Fibroblast of peridontal ligament (primary cell): ENCODE measurements around the gene COA8.
"Not testable (repeated sequence)": the region's sequence is repeated elsewhere in the genome, so short reads cannot be mapped to it uniquely, and the experiment has no call there.

Experiments
- DNase-seq: peaks from one replicate; pipeline ENCODE4 v3.0.0-alpha.2; 2010; ENCODE audit errors: extremely low read depth

Gene COA8

DNA sequence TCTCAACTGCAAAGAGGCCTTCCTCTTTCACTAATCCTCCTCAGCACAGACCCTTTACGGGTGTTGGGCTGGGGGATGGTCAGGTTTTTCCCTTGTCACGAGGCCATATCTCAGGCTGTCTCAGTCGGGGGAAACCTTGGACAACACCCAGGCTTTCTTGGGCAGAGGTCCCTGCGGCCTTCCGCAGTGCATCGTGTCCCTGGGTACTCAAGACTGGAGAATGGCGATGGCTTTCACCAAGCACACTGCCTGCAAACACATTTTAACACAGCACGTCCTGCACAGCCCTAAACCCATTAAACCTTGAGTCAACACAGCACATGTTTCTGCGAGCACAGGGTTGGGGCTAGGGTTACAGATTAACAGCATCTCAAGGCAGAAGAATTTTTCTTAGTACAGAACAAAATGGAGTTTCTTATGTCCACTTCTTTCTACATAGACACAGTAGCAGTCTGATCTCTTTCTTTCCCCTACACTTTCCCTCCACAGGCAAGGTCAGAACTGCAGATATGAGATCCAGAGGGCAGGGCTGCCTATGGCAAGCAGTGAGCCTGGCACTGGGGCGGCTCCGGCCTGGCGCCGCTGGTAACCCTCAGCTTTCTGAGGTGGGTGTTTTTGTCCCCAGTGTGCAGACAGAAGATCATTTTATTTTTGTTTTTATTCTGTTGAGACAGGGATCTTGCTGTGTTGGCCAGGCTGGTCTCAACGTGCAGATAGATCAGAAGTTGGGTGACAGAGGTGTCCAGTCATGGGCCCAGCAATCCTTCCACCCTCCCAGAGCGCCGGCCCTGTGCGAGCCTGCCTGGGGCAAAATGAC is 37.1 kb upstream of the COA8 start:
- DNase-seq = not testable (repeated sequence)

DNA sequence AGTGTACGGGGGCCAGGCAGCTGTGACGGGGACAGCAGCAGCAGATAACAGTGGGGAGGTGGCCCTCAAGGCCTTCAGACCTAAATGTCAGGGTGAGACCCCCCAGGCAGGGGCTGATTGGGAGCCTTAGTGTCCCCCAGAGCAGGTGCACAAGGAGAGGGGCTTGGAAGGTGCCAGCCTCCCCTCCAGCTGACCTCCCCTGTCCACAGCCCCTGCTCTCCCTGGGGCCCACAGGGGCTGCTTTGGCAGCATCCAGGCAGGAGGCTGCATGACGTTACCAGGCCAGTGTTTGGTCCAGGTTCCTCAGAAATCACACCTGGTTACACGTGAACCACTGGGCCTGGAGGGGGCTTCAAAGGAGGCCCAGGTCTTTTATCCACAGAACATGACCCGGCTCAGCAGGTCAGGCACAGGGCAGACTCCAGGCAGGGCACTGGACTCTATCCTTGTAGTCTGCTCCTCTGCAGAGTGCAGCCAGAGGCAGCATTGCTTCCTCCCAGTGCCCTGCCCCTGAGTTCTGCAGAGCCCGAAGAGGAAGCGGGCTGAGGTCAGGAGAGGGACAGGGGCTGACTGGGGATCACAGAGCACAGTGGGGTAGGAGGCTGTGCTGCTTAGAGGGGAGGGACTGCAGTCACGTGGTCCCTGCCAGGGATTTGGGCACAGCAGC is 36.4 kb upstream of the COA8 start:
- no peak for DNase-seq

DNA sequence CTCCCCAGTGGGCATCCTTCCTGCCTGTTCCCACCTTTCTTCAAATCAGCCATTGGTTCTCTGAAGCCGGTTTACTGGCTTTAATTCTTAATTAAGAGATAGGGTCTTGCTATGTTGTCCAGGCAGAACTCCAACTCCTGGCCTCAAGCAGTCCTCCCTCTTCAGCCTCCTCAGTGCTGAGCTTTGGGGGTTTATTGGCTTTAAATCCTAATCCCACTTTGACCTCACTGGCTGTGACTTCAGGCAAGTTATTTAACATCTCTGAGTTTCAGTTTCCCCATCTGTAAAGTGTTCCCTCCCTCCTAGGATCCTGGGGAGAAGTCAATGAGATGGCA is 35.9 kb upstream of the COA8 start:
- DNase-seq = no peak

DNA sequence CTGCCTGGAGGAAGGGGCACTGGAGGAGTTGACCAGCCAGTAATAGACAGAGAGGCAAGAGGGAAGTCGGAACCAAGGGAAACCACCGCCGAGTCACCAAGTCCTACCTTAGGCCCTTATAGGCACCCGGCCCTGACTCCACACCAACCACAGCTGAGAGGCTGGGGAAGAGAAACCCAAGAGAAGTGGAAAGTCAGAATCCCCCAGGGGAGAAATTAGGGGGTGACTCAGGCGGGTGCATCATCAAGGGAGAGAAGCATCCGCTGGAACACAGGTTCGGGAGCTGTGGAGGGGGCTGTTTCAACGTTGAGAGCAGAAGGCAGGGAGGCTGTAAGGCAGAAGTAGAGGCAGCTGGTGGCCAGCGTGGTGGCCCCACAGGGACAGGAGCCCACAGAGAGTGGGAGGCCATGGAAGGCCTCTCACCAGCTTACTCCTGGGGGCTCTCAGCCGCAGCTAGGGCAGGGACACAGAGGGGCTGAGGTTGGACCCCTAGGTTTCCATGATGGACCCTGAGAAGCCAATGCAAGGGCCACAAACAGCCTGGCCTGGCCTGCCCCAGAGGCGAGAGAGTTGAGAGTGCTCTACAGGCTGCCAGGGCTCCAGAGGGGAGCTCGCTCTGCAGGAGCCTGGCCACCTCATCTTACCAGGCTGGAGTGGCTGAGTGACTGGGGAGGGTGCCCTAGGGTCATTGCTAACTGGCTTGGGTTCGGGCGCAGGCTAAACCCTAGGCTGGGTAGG is 35.2 kb upstream of the COA8 start:
- peak; percentile 68 for DNase-seq

DNA sequence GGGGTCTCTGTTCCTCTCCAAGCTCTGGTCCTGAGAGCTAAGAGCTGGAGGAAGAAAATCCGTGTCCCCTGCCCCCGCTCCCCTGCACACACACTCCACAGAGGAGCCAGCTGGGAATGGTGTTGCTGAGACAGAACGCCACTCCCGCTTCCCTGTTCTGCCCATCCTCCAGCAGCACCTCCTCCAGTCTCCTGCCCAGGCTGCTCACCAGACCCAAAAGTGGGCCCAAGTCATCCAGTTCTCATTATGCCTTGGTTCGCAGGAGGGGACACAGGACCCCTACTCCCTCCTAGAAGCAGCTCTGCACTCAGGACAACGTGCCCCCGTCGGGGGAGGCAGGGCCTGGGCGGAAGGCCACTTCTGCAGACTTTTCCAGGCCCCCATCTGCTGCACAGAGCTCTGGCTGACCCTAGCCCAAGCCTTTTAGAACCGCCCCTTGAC is 34.6 kb upstream of the COA8 start:
- DNase-seq = no peak

DNA sequence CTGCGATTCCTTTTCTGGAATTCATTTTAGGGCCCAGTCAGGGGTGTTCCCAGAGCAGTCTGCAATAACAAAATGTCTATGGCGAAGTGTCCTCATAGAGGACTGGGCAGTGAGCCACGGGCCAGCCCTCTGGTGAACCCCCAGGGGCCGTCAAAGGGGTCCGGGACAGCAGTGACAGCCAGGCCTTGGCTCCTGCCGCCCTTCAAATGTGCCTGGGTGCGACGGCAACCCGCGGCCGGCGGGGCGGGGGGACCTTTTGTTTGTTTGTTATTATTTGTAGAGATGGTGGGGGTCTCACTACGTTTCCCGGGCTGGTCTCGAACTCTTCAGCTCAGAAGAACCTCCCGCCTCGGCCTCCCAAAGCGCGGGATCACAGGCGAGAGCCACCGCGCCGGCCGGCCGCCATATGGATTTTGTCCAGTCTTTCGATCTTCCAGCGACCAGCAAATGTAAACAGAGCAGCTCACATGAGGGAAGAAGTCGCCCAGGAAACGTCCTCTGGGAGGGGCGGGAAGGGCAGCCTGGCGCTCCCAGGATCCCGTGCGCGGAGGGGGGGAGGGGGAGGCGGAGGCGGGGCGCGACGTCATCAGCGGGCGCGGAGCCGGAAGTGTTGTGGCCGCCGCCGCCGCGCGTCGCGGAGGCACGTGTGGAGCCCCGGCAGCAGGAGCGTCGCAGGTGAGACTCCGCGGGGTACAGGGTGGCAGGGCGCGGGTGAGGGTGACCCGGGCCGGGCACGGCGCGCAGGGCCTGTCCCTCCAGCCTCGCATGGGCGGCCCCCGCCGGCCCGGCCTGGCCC is 34.0 kb upstream of the COA8 start, which contains the start of gene TRMT61A:
TRMT61A (plus strand) TSS at position 610 of the 796 bp plus-strand sequence. CDS start 783 bp downstream, outside the sequence.
- DNase-seq = peak; percentile 93

DNA sequence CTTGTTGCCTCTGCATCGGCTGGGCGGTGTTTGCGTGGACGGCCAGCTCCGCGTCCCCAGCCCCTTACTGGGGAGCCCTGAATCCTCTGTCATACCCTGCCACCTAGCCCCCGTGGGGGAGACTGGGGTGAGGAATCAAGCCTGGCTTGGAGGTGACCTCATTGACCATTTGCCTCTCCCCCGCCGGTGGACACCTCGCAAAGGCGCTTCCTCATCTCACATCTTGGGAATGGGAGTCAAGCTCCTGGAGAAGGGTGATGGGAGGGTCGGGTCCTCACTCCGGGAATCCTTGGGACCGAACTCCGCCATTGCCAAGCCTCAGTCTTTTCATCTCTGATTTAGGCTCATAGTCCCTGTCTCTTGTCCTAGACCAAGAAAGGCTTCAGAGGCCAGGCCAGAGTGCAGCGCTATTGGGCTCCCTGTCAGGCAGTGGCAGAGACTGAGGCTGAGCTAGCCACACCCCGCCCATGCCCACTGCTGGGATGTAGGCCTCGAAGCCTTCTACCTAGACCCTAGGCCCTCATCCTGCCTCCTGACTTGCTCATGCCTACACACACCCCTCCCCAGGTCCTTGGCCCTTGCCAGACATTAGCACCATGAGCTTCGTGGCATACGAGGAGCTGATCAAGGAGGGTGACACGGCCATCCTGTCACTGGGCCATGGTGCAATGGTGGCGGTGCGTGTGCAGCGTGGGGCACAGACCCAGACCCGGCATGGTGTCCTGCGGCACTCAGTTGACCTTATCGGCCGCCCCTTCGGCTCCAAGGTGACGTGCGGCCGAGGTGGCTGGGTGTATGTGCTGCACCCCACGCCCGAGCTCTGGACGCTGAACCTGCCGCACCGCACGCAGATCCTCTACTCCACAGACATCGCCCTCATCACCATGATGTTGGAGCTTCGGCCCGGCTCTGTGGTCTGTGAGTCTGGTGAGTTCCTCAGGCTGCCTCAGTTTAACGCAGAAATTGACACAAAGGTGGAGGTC is 33.1 kb upstream of the COA8 start:
- DNase-seq = no peak

DNA sequence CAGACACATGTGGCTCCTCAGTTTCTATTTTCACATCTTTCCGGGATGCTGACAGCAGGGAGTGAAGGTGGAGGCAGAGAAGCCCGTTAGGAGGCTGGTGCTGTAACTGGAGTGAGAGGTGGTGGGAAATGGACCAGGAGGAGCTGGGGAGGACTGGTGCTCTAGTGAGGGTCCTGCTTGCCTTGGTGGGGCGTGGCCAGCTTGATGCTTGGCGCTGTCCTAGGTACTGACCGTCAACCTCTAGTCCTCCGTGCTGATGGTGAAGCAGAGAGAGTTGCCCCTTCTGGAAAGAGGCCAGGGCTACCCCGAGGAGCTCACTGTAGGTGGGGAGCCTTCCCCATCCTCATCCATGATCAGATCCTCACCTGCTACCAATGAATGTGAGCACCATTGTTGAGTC is 32.4 kb upstream of the COA8 start:
- no peak for DNase-seq

DNA sequence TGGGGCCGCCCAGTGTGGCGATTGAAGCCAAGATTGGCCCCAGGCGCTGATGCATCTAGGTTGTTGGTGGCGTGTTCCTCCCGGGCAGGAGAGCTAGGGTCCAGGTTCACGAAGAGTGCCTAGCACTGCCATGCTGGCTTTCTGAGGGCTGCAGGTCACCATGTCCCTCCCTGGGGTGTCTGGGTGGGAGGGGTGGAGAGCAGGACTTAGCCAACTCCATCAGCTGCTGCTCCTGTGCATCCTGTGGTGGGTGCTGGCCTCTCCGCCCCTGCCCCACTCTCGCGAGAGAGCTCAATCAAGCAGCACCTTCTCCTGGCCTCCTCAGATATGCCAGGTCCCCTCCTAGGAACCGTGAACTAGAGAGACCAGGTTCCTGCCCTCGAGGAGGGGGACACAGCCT is 31.9 kb upstream of the COA8 start:
- DNase-seq = no peak

DNA sequence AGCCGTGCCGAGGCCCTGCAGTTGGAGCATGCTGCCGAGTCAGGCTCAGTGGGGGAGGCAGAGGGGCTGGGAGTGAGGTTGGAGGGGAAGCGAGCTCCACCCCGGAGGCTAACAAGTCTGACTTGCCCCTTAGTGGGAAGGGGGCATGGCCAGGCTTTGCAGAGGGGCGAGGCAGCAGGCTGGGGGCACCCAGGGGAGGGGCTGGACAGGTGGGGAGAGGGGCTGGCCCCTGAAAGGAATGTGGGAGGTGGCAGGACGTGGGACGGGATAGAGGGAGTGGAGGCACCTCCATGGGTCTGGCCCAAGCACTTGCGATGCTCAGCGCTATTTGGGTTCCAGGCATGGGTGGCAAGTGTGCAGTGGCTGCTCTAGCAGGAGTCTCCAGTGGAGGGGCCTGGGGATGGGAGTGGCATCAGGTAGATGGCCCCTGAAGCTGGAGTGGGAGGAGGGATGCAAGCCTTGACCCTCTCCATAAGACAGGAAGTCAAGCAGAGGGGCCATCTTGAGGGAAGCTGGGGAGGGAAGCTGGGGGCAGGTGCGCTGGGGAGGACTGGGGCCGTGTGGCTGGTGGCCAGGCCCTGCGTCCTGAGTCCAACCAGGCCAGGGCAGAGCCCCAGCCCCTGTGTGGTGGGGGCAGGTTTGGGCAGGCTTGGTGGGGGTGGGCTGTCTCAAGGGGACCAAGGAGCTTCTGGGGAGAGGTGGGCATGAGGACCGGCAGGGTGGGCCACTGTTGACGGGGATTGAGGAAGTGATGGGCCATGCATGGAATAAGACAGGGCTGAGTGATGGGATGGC is 31.1 kb upstream of the COA8 start:
- DNase-seq = no peak

DNA sequence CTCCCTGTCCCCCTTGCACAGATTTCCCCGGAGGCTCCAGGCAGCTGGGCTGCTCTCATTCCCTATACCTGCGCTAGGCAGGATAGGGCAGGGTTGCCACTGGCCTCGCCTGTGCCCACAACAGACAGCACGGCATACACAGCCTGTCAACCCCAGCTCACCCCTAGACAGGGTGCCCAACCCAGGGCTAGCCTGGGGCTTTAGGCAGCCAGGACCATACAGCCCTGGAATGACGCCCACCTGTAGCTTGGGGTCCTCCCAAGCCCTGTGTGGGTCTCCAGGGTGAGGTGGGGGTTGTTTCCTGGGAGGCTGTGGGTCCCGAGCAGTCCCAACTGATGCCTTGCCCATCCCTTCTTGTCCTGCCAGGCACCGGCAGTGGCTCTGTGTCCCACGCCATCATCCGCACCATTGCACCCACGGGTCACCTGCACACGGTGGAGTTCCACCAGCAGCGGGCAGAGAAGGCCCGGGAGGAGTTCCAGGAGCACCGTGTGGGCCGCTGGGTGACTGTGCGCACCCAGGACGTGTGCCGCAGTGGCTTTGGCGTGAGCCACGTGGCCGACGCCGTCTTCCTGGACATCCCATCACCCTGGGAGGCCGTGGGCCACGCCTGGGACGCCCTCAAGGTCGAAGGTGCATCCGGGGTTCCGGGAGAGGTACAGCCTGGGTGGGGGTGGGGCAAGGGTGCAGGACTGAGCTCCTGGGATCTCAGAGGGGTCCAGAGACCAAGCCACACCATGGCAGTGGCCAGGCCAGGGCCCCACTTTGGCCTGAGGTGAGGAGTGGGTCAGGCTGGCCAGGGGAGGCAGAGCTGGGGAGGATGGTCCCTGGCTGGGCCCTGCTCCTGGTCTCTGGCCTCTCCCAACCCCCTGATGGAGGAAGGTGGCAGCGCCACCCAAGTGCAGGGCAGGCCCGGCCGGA is 30.3 kb upstream of the COA8 start:
- no peak for DNase-seq

DNA sequence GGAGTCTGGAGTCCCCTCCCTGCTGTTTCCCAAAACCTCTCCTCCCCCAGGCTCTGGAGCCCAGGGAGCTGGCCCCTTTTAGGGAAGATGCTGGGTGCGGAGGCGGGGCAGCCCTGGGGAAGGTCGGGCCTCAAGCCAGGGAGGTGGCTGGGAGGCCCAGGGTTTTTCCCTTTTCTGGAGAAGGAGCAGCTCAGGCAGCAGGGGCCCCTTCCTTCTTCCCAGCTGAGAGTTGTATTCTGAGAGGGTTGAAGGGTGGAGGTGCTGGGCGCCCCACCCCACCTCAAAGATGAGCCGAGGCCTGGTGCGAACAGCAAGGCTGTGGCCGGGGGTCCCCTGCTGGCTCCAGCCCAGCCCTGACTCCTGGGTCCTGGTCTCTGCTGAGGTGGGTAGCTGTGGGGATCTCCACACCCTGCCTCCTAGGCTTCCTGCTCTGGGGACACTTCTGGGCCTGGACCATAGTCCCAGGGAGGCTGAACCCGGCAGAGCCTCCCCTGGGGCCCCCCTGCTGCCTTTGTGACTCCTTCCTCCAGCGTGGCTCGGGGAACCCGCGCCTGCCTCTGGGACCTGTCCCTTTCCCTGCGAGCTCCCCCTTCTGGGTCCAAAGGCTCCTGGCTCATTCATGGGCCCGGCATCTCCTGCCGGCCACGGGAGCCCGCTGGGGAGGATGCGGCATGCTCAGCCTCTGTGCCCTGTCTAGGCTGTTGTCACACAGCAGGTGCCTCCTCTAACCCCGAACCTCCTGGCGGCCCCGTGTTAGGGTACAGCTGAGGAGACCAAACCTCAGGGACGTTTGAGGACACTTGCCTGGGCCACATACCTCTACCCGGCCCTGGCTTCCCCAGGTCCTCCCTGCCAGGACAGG is 29.4 kb upstream of the COA8 start:
- no peak for DNase-seq

DNA sequence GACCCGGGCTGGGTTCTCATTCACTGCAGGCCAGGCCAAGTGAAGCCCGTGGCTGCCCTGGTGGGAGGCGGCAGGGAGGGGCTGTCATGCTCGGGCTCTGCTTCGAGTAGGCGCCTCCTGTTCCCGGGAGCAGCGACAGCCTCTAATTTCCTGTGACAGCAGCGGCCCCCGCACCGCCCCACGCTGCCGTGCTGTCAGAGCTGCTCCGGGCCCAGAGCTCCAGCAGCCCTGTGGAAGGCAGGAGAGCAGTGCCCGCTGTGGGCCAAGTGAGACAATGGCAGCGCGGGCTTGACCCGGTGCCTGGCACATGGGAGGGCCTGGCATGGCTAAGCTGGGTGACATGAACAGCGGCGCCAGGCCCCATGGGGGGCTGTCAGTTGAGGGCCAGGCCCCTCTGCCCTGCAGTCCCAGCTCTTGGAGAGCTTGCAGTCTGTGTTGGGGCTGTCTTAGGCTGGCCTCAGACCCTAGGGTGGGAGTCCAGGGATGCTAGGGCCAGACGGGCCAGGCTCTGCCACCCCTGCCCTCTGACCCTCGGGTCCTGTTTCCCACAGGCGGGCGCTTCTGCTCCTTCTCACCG is 28.7 kb upstream of the COA8 start:
- DNase-seq = no peak

DNA sequence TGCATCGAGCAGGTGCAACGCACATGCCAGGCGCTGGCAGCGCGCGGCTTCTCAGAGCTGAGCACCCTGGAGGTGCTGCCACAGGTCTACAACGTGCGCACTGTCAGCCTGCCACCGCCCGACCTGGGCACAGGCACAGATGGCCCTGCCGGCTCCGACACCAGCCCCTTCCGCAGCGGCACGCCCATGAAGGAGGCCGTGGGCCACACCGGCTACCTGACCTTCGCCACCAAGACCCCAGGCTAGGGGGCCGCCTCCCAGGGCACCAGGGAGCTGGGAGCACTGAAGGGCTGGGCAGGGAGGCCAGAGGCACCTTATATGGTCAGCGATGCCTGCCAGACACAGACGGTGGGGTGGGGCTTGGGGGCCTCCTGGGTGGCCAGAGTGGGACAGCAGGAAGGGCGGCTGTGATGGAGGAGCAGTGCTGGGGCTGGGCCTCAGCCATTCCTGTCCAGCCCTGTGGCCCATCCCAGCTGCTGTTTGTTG is 28.1 kb upstream of the COA8 start:
- DNase-seq = no peak

DNA sequence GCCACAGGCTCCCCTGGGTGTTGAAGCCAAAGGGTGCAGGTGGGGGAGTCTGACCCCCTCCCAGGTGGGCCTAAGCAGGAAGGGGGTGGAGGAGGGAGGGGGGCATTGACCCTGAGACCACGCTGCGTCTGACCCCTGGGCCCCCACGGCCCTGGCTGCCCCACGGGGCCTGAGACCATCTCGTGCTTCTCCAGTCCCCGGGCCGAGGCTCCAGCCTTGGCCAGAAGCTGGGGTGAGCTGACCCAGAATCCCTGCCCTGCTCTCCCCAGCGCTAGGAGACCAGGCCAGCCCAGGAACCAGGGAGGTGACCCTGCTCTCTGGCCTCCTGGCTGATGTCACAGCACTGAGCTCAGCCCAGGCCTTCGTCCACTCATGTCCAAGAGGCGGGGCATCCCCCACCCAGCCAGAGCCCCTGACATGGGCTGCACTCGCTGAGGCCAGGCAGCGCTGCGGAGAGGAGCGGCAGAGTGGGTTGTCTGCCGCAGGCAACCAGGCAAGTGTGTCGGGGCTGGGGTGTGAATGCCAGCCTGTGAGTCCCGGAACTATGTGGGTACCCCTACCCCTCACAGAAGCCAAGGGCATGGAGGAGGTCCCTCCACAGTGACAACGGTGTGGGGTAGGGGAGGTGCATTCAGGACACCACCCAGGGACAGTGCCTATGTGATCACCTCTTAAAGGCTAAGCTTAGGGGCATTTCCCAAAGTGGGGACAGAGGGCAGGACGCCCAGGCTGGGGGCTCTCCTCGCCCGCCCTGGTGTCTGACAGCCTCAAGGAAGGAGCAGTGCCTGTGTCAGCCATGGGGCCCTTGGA is 27.5 kb upstream of the COA8 start:
- DNase-seq = no peak

DNA sequence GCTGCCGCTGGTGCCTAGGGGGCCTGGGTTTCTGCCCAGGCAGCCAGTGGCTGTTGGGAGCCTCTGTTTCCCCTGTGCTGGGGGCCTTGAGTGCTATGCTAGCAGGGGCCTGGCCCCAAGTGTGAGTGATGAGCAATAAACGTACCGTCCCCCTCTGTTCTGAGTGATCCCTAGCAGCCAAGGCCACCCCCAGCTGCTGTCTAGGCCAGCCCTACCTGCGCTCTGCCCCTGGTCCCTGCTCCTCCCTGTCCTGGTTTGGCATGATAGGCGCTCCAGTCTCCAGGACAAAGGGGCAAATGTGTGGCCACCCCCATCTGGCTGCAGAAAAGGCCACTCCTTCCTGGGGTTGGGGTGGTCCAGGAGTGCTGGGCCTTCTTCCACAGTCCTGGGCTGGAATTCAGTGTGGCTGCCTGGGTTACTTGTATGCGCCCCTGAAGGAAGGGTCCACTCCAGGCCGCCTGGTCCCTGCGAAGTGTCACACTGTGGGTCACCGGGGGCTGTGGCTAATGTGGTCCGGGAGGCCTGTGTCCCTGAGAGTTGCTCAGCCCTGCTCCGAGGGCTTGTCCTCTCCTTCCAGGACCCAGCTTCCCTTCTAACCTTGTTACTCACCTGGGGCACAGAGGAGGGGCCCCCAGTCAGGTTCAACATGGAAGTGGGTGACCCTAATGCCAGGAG is 26.7 kb upstream of the COA8 start:
- no peak for DNase-seq
